ENCODE data around the gene BSDC1.

Gene BSDC1

GRCh38 chr1:32338637-32339145 lies 55.5 kb downstream of the BSDC1 start:
- H3K27ac ChIP-seq: no peak overlapping the region
- TF ChIP-seq CTCF (IDR thresholded peaks at IDR 0.05) (no peak), ZFX (IDR thresholded peaks at IDR 0.05; ENCODE audit: borderline replicate concordance) (no peak)

- TF ChIP-seq CTCF (IDR thresholded peaks at IDR 0.05): no peak
- TF ChIP-seq ZFX (IDR thresholded peaks at IDR 0.05; ENCODE audit: borderline replicate concordance): no peak
- H3K27ac ChIP-seq: no peak overlapping the region
These were observed 56.2 kb downstream of the BSDC1 start for GRCh38 chr1:32337855-32338636.

GRCh38 chr1:32336963-32337675 lies 57.1 kb downstream of the BSDC1 start:
- TF ChIP-seq ZFX (IDR thresholded peaks at IDR 0.05; ENCODE audit: borderline replicate concordance) (no peak), CTCF (IDR thresholded peaks at IDR 0.05) (no peak)
- H3K27ac ChIP-seq: no peak overlapping the region

- no peak overlapping the region for H3K27ac ChIP-seq
- no peak for TF ChIP-seq CTCF (IDR thresholded peaks at IDR 0.05)
- TF ChIP-seq ZFX (IDR thresholded peaks at IDR 0.05; ENCODE audit: borderline replicate concordance): no peak
These were observed 57.7 kb downstream of the BSDC1 start for GRCh38 chr1:32336591-32336932.

- no peak for TF ChIP-seq ZFX (IDR thresholded peaks at IDR 0.05; ENCODE audit: borderline replicate concordance)
- no peak for TF ChIP-seq CTCF (IDR thresholded peaks at IDR 0.05)
- H3K27ac ChIP-seq: peak within 1 kb of the TSS; percentile 89
These were observed 58.3 kb downstream of the BSDC1 start, which contains the start of gene MARCKSL1 for GRCh38 chr1:32335790-32336590. TSS of gene MARCKSL1 (minus strand) at chr1:32336233. CDS start at chr1:32336033, 200 bp downstream.

- TF ChIP-seq ZFX (IDR thresholded peaks at IDR 0.05; ENCODE audit: borderline replicate concordance): no peak
- TF ChIP-seq CTCF (IDR thresholded peaks at IDR 0.05): no peak; the same call in 1 of the 2 replicates
- H3K27ac ChIP-seq: peak overlapping the region; percentile 89
These were observed 58.8 kb downstream of the BSDC1 start for GRCh38 chr1:32335535-32335789.

Measured in 22Rv1 (cell line).